CD4-positive, alpha-beta T cell treated with Interleukin-4 for 1 hour (primary cell): ENCODE data around the gene LIPJ.

Source experiments
- DNase-seq, 2 donors: peaks; one replicate each; pipeline ENCODE4 v3.0.0-alpha.2; 2020 to 2022

LIPJ gene

GRCh38 chr10:88608052-88608732, 21.6 kb downstream of the LIPJ start:
- no peak for DNase-seq

GRCh38 chr10:88608780-88609179, 22.2 kb downstream of the LIPJ start:
- DNase-seq, result no peak

DNA sequence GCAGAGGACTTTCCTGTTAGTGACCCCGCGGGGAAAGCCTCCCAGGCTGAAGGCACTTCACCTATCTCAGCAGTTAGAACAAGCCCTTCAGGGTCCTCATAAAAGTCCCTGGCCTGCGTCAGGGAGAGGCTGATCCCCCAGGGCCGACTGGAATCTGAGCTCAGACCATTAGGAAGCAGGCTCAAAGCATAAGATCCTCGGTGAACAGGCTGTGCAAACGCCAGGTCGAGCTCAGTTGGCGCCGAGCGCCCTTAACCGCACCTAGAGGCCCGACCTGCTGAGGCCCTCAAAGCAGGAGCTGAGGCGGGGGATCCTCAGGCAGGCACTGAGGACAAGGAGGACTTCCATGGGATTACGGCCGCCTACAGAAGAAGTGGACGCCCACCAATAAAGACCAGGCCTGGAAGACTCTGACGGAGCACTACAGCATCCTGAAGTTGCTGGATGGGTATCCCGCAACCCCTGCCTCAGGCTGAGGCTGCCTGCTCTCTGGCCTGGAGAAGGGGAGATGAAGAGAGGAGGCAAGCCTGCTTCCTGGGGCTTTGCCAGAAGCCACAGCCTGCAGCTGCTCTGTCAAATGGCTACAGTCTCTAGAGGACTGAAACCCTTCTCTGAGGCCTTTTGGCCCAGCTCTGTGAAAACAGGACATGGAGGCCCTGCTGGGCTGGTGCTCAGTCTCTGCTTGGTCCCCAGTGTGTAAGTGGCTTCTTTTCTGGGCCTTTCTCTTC, 29.9 kb downstream of the LIPJ start:
- no peak for DNase-seq

- DNase-seq, result no peak
These were observed 31.3 kb downstream of the LIPJ start for GRCh38 chr10:88617772-88618300.

DNA sequence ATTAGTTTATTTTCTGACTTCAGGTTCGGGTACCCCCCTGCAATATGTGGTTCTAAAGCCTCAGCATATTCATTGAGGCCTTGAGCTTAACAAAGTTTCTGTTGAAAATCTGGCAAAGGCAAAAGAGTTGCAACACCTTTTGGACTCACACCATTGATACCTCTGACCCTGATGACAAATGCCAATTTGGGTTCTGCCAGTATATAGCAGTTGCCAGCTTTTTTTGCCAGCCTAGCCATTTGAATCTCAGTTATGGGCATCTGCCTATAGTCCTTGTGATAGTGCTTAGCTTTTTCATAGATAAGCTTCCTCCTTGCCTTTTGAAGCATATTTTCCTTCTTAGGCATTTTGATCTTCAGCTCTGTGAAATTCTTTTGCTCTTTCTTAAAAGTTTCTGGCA, 31.9 kb downstream of the LIPJ start:
- DNase-seq, result no peak

DNA sequence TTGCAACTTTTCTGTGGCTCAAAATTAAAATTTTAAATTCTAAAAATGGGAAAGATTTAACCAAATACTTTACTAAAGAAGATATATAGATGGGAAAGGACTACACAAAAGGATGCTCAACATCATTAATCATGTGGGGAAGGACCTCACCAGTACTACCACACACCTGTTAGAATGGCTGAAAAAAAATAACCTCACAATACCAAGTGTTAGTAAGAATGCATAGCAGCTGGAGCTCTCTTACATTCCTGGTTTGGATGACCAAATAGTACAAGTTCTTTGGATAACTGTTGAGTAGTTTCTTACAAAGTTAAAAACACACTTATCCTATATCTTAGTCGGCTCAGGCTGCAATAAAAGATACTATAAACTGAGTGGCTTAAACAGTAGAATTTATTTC, 33.9 kb downstream of the LIPJ start:
- no peak for DNase-seq

DNA sequence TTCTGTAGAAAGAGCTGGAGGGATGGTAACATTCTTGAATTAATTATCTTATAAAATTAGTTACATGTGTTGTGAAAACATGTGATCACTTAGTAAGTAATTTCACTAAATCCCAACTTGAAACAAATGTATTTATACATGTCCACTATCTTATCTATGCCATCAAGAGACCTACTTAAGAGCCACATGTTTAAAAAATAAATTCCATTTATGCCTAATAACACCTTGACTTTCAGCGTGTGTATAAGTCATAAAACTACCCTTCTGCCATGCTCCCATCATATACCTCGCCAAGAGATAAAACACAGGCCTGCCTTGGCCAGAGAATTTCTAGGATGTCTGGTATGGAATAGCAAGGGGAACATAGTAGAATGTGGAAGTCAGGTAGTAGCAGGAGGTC, 37.3 kb downstream of the LIPJ start:
- DNase-seq, result no peak

- no peak for DNase-seq
These were observed 38.3 kb downstream of the LIPJ start for GRCh38 chr10:88624840-88625239.

- DNase-seq, result no peak
These were observed 53.6 kb downstream of the LIPJ start for GRCh38 chr10:88640186-88640585.

- no peak for DNase-seq
These were observed 55.6 kb downstream of the LIPJ start for GRCh38 chr10:88642209-88642608.

DNA sequence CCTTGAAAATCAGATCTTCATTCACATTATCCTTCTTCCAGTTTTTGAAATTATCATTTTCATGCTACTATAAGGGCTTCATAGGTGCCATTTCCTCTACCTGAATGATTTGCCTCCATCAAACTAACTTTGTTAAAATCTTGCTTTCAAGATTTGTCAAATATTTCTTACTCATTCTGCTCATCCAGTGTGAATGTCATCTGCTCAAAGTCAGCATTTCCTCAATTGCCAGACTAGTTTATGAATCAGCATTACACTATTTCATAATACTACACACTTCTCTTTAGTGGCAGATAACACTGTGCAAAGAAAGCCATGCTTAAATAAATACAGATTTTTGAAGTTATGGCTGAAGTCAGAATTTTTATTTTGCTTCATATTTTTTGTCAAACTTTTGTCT, 56.4 kb downstream of the LIPJ start:
- DNase-seq, result no peak

DNA sequence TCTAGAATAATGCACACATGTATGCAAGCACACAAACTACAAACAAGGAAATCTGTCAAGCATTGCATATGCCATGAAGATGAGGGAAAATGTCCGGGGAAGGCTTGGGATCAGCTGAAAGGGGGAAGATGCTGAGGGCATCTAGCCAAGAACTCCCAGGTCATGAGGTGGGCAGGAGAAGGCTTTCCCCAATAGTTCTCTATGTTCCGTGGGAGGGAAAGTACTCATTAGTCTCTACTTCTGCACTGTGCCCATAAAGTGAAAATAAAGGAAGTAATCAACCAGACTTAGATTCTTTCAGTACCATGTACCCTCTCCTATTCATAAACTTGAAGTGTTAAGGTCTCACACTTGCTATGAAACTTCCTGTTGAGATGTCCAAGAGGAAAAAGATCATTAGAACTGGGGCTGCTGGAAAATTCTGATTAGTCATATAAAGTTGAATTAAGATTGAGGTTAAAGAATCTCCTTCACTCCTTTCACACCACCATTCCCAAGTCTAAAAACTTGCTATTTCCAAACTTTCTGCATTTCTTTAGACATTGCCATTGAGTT, 60.6 kb downstream of the LIPJ start:
- DNase-seq, result no peak

DNA sequence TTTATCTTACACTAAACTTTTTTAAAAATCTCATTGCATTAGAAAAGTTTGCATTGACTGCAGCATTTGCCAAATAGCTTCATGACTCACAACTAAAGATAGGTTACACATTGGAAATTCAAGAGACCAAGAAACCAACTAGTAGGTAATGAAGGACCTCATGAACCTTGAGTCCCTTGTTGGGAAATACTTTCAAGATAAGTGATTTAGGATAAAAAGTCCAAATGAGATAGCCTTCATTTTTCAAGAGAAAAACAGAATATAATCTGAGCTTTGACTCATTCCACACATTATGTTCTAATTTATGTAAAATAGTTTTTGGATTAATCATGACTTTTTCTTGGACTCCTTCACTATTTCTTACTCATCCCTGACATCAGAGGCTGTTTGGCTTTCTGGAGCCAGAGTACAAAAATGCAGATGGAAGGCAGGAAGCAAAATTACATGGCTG, 64.6 kb downstream of the LIPJ start:
- no peak for DNase-seq

DNA sequence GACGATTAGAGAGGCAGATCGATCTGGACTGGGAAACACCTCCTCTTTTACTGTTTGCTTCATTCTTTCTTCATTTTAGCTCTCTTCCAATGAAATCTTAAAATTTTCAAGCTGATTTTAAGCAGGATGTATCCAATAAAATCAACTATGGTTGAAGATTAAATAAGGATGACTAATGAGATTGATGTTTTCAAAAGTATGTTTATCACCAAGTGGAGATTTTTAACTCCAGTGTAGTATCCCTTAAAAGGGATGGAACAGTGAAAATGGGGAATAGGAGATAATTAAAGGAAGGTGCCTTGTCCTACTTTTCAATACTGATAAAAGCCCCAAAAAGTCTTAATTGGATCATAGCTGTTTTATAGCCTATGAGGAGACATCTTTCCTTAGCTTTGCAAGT, 66.1 kb downstream of the LIPJ start:
- DNase-seq, result no peak
